HG02981 (cell line): ENCODE results near the gene TMEM134.
"Not testable (repeated sequence)": the region's sequence is repeated elsewhere in the genome, so short reads cannot be mapped to it uniquely, and the experiment has no call there.

ENCODE experiments used
- ATAC-seq: cut with Tn5 transposase; IDR thresholded peaks from one replicate; pipeline ENCODE4 v1.9.1; 2021; ENCODE audit warnings: mild to moderate bottlenecking, moderate library complexity; ENCODE audit not compliant: unreplicated experiment

Gene TMEM134, protein sequence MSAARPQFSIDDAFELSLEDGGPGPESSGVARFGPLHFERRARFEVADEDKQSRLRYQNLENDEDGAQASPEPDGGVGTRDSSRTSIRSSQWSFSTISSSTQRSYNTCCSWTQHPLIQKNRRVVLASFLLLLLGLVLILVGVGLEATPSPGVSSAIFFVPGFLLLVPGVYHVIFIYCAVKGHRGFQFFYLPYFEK

DNA sequence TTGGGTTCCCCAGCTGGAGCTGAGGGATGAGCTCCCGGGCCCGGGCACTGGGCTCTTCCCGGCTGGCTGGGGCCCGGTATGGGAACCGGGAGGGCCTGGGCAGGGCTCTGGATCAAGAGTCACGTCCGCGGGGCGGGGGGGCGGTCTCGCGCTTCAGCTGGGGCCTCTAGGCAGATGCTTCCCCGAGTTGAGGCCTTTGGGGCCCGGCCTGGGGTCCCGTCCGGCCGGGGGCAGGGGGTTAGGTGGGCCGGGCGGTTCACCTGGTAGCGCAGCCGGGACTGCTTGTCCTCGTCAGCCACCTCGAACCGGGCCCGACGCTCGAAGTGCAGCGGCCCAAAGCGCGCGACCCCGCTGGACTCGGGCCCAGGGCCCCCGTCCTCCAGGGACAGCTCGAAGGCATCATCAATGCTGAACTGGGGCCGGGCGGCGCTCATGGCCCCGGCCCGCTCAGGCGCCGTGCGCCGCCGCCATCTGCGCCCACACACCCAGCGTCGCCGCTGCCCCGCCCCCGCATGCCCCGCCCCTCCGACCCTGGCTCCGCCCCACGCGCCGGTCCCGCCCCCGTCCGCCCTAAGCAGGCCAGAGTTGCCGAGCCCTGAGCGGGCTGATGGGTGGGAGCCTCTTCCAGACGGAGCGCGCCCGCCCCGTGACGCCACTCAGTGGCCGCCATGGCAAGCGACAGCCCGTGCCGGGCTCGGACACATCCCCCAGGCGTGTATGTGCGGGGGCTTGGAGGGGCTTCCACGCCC is at the start of gene TMEM134:
TMEM134 (minus strand) TSS at position 493 of the 749 bp plus-strand sequence; CDS start at position 434, 59 bp downstream.
- peak; percentile 80 for ATAC-seq

DNA sequence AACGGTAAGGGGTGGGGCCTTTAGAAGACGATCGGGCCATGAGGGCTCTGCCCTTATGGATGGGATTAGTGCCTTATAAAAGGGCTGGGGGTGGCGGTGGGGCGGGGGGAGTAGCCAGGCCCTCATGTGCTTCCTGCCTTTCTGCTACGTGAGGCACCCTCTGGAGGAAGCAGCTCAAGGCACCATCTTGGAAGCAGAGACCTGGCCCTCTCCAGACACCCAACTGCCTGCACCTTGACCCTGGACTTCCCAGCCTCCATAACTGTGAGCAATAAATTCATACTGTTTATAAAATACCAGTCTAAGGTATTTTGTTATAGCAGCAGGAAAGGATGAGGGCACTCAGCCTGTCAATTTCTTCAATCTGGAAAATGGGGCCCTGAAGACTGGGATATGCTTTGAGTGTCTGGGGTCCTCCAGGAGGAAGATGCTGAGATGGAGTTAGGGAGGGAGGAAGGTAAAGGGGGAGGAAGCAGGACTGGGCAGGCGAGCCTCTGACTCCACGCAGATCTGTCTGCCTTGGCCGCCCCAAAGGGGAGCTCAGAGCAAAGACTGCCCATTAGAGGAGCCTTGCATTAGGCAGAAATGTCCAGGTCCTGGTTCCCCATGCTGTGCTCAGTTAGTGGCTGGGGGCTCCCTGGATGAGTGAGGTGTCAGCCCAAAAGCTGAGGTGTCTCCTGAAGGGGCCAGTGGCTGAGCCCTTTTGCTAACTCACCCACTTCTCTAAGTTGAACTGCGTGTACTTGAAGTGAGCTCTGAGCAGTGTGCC is 48.9 kb upstream of the TMEM134 start:
- ATAC-seq, result no peak

DNA sequence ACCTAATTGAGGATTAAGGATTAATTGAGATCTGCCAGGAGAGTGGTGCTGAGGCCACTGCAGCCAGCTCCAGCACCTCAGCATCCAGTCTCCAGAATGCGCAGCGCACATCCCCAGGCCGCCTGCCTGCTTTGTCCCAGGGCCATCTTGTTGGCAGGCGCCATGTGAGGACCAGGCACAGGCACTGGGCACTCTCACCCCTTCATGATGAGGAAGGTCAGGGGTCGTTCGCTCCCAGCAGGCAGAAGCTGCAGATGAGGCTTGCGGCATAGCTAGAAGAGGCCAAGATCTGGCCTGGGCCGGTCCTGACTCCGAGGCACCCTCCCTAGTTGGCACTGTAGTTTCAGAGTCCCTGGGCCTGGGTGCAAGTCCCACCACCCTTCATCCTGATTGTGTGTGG is 47.8 kb upstream of the TMEM134 start:
- no peak for ATAC-seq

DNA sequence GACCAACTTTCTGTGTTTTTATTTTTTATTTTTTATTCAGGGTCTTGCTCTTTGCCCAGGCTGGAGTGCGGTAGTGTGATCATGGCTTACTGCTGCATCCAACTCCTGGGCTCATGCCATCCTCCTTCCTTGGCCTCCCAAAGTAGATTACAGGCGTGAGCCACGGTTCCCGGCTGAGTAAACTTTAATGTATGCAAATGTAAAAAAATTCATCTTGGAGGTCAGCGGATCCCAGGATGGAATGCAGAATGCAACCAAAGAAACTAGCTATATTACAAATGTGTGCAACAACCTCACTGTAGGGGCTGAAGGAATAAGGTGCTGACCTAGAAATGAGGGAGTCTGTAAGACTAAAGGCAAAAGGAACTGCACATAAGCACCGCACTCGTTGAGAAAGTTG is 45.1 kb upstream of the TMEM134 start:
- ATAC-seq, result no peak

DNA sequence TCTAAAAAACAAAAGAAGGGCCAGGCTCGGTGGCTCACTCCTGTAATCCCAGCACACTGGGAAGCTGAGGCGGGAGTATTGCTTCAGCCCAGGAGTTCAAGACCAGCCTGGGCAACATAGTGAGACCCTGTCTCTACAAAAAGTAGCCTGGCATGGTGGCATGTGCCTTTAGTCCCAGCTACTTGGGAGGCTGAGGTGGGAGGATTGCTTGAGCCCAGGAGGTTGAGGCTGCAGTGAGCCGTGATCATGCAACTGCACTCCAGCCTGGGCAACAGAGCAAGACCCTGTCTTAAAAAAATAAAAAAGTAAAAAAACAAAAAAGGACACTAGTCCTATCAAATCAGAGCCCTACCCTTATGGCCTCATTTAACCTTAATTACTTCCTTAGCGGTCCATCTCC is 42.5 kb upstream of the TMEM134 start:
- not testable (repeated sequence) for ATAC-seq

DNA sequence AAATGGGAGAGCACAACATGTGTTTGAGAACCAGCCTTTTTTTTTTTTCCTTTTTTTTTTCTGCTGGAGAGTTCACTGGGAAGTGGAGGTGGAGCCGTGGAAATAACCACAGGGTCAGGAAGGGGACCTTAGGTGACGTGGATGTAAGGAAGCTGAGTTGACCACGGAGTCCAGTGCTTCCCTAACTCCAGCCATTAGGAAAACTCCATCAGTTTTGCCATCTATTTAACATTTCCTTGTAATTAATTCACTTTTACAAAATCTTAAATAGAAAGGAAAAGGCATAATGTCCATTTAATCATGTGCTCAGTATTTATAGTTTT is 40.9 kb upstream of the TMEM134 start:
- ATAC-seq, result no peak

DNA sequence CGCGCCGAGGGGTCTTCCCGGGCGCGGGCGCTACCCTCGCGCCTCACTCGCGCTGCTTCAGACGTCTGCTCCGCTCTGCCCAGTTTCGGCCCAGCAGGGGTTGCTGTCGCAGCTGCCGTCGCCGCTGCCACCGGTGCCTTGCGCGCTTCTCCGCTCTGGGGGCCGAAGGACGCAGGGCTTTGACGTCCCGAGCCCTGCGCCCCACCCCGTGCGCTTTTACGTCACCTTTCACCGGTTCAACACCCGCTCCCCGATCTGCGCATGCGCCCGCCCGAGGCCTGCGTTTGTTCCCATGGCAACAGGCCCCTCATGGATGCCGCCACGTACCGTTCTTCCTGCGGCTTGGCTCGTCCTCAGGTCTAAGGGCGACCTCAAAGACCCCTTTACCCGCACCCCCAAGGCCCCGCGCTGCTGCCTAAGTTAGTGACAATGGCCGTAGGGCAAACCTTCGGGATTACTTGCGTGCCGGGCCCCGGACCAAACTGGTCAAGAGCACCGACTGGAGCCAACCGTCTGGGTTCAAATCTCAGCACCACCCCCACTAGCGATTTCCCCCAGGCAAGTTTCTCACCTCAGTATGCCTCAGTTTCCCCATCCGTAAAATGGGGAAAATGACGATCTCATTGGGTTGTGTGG is 39.6 kb upstream of the TMEM134 start:
- peak; percentile 33 for ATAC-seq

DNA sequence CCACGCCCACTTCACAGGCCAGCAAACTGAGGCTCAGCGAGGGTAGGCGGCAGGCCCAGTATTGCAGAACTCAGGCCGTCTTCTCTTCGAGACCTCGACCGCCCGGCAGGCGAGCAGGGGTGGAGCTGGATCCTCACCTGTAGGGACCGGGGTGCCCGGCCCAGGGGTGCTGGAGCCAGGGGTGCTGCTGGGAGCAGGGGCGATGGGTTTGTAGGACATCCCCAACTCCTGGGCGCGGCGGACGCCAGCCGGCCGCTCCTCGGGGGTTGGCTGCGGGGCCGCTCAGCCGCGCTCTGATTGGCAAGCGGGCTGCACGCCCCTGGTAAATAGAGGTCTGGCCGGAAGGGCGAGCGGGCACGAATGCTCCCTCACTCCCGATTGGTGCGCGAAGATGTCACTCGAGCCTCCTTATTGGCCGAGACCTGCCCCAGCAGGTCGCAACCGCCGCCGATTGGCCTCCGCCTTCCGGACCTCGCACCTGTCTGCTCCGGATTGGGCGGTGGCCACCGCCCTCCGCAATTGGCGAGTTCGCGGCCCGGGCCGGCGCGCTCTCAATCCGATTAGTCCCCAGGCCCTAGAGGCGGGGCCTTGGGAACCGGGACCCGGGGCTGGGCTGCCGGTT is 38.9 kb upstream of the TMEM134 start, which contains the start of gene CDK2AP2:
CDK2AP2 (minus strand) TSS at position 299 of the 622 bp plus-strand sequence; CDS start at position 219, 80 bp downstream.
- peak; percentile 78 for ATAC-seq

DNA sequence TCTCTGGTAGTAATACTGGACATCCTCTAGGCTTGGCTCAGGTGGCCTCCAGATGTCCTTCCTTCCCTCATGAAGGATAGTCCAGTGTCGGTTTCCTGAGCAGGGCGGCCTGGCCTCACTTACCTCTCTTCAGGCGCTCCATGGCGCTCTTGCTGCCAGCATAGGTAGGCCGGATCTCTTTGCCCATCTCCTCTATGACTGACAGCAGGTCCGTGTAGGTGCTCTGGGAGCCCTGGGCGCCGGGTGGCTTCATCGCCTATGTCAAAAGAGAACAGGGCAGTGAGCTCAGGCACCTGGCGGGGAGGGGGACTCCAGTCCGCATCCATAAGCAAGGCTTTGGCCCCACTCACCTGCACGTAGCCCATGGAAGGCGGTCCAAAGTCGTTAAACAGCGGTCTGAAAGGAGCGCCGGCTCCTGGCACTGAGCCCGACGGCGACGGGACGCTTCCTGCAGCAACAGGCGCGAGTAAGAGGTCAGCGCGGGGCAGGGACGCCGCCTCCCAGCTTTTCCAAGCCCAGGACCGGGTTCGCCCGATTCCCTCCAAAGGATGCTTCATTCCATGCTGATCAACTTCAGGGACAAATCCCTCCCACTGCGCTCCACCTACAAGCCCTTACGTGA is 38.3 kb upstream of the TMEM134 start:
- ATAC-seq, result no peak

DNA sequence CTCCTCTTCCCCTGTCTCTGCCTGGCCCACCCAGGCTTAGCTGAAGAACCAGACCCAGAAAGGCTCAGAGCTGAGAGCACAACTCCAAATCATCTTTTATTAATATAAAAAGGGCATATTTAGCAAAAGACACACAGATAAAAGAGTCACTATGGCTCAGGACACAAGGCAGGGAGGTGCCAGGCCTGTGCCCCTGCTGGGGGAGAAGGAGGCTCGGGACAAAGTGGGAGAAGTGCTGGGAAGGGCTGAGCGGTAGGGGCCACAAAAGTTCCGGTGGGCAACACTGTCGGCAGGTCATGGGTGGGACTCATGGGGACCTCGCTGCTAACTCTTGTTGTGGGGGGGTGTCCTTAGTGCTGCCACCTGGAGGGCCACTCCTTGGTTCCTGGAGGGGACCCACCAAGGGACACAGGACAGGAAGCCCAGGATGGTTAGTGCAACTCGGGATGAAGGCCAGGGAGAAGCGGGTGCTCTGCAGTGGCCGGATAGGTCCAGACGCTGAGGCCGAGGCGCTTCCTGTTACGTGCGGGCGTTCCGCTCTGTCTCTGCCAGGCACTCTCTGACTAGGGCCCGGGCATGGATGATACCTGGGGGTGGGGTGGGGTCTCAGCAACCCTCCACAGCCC is 37.5 kb upstream of the TMEM134 start:
- no peak for ATAC-seq

DNA sequence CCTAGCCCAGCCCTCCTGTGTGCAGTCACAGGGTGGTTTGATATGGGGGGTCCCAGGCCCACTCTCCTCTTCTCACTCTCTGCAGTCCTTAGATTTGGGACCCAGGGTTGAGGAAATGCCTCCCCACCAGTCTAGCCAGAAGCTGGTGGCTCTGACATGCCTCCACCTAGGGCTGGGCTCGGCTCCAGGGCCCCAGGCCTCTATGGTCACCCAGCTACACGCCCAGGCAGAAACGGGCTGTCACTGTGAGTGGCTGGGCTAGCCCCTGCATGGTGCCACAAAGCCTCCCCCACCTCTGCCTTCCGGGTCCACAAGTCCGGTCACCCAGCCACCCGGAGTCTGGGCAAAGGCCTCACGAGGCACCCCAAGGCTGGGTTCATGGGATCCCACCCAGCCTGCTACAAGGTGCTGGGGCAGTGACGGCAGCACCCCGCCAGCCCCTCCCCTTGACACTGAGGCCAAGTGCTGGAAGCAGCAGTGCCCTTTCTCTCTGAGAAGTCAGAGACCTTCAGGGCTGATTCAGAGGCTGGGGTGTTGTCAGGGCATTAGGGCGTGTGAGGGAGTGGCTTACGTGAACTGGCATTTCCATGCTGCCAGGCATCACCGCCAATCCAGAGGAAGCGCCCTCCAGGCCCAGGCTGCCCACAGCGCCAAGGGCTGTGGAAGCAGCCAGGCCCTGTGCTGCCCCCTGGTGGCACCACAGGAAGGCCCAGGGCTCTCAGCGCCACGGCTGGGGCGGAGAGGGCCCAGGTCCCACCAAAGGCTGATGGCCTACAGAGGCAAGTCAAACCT is 36.8 kb upstream of the TMEM134 start:
- ATAC-seq, result no peak

DNA sequence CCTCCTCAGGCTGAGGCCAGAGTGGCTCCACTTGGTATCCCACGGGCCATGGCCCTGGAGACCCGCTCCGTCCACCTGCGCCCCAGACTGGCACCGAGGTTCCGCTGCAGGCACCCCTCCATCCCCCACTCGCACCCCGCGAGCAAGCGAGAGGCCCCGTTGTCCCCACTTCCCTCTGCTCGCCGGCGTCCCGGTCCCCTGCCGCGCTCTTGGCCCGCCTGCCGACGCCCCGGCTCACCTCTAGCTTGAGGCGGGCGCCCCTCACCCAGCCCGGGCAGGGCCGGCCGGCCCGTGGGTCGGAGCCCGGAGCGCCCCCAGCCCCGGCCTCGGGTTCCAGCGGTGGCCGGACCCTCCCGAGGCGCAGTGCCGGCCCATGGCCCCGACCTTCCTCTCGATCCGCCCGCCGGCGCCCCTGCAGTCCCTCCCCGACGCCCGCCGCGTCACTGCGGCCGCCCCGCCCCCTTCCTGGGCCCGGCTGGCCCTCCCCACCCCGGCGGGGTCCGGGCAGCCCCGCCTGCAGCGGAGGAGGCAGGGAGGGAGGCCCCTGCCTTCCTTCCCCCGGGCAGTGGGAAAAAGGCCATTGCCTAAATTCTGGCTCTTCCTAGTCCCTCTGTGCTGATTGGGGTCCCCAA is 36.0 kb upstream of the TMEM134 start, which contains the start of gene PITPNM1:
PITPNM1 (minus strand) TSS at position 414 of the 632 bp plus-strand sequence. CDS start 1,183 bp downstream, outside the sequence.
- ATAC-seq, result no peak

DNA sequence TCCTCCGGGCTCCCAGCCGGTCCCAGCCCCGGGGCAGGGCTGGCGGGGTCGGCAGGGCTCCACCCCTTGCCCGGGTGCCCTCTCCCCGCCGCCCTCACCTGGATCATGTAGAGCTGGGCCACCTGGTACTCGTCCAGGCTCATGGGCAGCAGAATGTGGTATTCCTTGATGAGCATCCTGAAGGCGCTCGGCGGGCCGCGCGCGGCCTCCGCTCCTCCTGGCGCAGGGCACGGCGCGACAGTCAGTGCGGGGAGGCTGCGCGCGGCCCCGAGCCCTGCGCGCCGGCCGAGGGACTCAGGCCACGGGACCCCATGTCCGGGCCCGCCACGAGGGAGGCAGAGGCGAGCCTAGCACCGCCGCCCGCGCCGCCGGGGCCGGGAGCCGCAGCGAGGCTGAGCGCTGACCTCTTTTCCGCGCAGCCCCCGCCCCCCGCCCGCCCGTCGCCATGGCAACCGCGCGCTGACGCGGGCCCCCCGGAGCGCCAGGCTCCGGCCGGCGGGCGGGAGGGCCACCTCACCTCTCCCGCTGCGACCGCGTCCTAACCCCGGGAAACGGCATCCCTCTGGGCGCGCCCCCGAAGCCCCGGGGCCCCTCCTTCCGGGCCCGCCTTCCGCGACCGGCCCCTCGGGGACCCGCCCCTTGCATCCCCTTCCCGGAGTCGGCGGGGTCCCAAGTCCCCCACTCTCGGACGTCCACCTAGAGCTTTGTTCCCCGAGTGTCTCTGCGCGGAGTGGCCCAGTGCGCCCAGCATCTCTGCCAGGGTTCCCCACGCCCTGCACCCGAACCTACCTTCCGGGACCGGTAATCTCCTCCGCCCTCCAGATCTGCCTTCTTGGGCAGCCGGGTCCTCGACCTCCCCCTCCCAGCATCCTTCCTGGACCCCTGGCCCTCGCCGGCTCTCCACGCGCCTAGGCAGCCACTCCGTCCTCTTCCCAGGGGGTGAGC is 35.2 kb upstream of the TMEM134 start:
- no peak for ATAC-seq

DNA sequence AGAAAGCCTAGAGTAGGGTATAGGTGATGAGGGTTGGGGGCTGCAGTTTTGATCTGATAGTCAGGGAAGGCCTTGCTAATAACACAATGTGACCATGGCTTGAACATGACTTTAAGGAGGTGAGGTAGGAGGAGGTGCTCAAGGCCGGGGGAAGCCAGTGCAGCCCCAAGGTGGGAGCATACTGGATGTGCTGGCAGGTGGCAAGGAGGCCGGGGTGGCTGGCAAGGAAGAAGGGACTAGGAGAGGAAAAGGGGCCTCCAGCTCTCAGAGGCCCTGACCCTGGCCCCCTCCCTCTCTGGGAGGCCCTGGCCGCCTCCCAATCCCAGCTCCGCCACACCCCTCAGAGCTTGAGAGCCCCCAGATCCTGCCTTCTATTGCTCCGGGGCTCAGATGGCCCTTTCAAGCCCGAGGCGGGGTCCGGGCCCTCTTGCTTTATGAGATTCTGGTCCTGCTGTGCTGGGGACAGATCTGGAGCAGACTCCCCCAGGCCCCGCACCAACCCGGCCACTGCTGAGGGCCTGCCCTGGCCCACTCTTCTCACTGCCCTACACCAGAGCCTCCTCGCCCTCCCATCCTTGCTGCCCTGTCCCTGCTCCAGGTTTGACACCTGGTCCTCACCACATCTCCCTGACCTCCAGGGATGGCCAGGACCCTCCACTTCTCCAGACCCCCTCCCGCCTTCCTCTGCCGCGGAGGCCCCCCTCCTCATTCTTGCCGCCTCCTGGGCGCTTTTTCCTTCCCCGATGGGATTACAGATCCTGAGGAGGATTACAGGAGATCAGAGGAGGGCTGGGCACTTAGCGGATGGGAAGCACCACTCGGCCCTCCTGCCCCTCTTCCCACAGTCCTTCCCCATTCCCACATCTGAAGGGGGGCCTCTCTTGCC is 34.3 kb upstream of the TMEM134 start:
- no peak for ATAC-seq

DNA sequence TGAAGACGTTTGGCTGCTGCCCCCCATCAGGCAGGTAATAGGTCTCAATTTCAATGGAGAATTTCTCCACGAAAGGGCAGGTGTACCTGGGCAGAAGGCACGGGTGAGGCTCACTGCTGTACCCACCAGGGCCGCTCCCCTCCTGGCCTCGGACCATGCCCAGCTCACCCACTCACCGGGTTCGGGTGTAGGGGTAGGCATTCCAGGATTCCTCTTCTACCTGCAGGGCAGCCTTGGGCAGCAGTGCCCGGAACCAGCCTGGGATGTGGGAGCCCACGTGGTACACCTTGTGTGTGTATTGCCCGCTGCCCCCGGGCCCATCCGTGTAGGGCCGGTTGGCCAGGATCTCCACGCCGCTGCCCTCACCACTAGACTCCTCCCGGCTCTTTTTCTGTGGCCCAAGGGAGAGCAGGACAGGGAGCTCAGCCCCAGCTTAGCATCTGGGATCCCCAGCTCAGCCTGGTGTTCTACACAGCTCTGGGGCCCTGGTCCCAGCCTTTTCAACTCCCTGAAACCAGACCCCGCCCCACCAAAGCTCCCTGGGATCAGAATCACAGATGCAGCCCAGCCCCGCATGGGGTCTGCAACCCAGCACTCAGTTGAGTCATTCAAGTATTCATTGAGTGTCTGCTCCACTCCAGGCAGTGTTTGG is 33.4 kb upstream of the TMEM134 start:
- no peak for ATAC-seq

DNA sequence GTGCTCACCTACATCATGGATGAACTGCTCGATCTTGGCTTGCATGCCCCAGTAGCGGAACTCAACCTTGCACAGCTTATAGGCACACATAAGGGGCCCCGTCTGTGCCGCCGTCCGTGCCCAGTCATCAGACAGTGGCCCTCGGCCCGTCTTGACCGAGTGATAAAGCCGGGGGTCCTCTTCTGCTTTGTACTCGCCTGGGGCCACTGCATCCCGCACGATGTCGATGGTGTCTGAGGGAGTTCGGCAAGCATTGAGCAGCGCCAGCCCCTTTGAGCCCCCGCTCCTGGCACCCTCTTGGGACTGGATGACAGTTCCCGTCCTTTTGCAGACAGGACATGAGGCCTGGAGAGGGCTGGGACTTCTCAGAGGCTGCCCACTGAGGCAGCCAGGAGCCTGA is 32.8 kb upstream of the TMEM134 start:
- no peak for ATAC-seq
